Coronary artery (tissue), 2 donors: ENCODE data around the gene MRGPRF.
A peak's percentile ranks its signal among the peaks of the same experiment; 100 is the strongest.
"Not testable (repeated sequence)": the region's sequence is repeated elsewhere in the genome, so short reads cannot be mapped to it uniquely, and the experiment has no call there.

ENCODE experiments used
- DNase-seq: peaks from one replicate; pipeline ENCODE4 v3.0.0-alpha.2; 2017; ENCODE audit warnings: low spot score
- H3K27ac ChIP-seq, 2 donors: fragments of 200-600 bp; sonication (generic); one replicate each; pipeline ENCODE4 v1.5.1; 2016 to 2019
- H3K4me3 ChIP-seq: fragments of 200-600 bp; sonication (generic); 2 replicates; pipeline ENCODE4 v1.5.1; 2016; ENCODE audit warnings: mild to moderate bottlenecking, moderate library complexity
- TF ChIP-seq, protein P1 (sequence below): fragments of 200-600 bp; sonication (generic); IDR thresholded peaks from one replicate; pipeline ENCODE4 v1.5.1; 2019; ENCODE audit warnings: antibody characterized with exemption

Gene MRGPRF

GRCh38 chr11:69001243-69002081, 11.6 kb downstream of the MRGPRF start:
- DNase-seq: no peak
- peak overlapping the region; percentile 87 to 88 for H3K27ac ChIP-seq
- H3K4me3 ChIP-seq: no peak overlapping the region

GRCh38 chr11:69000831-69001242, 12.2 kb downstream of the MRGPRF start:
- peak; percentile 92 for DNase-seq
- no peak overlapping the region for H3K4me3 ChIP-seq
- peak overlapping the region; percentile 87 to 88 for H3K27ac ChIP-seq
- TF ChIP-seq, protein P1, sequence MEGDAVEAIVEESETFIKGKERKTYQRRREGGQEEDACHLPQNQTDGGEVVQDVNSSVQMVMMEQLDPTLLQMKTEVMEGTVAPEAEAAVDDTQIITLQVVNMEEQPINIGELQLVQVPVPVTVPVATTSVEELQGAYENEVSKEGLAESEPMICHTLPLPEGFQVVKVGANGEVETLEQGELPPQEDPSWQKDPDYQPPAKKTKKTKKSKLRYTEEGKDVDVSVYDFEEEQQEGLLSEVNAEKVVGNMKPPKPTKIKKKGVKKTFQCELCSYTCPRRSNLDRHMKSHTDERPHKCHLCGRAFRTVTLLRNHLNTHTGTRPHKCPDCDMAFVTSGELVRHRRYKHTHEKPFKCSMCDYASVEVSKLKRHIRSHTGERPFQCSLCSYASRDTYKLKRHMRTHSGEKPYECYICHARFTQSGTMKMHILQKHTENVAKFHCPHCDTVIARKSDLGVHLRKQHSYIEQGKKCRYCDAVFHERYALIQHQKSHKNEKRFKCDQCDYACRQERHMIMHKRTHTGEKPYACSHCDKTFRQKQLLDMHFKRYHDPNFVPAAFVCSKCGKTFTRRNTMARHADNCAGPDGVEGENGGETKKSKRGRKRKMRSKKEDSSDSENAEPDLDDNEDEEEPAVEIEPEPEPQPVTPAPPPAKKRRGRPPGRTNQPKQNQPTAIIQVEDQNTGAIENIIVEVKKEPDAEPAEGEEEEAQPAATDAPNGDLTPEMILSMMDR: peak; percentile 26

More at GRCh38 chr11:69001243-69002081, 11.6 kb downstream of the MRGPRF start:
- TF ChIP-seq, protein P1: no peak

- Histone ChIP-seq H3K4me3 (no peak overlapping the region), H3K27ac (peak overlapping the region; percentile 87 to 88)
- DNase-seq: no peak
- TF ChIP-seq, protein P1: no peak
Measured at GRCh38 chr11:69000391-69000790, 12.7 kb downstream of the MRGPRF start.

DNA sequence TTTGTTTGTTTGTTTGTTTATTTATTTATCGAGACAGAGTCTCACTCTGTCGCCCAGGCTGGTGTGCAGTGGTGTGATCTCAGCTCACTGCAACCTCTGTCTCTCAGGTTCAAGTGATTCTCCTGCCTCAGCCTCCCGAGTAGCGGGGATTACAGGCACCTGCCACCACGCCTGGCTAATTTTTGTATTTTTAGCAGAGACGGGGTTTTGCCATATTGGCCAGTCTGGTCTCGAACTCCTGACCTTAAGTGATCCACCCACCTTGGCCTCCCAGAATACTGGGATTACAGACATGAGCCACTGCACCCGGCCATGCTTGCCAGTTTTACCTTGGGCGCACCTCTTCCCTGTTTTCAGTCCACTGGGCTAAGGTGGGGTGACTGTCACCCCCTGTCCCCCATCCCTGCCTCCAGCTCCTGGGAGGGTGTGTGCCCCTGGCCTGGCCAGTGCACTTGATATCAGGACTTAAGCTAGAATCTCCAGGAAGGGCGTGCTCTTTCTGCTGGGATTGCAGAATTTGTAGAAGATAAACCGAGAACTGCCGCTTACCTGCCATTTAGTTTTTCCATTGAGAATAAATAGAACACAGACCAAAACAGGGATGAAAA, 13.2 kb downstream of the MRGPRF start:
- not testable (repeated sequence) for H3K4me3 ChIP-seq, DNase-seq
- peak overlapping the region; percentile 87 to 88 for H3K27ac ChIP-seq

- TF ChIP-seq, protein P1: no peak
- peak; percentile 62 for DNase-seq
- no peak overlapping the region for H3K4me3 ChIP-seq
- H3K27ac ChIP-seq: peak overlapping the region; percentile 87 to 88
Measured at GRCh38 chr11:68999093-68999747, 13.8 kb downstream of the MRGPRF start.

DNA sequence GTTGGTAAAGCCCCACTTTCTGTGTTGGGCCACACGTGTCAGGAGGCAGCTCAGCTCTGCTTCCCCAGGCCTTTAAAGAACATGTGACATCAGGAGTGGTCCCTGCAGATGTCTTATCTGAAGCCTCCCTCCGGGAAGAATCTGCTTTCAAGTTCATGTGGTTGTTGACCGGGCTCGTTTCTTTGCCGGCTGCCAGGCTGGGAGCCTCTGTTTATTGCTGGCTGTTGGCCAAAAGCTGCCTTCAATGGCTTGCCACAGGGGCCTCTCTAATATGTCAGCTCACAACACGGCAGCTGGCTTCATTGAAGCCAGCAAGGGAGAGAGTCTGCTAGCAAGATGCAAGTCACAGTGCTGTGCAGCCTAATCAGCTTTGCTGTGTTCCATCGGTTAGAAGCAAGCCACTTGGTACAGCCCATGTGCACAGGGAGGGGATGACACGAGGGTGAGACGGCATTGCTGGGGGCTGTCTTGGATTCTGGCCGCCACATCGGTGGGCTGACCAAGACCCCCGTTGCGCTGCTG, 14.6 kb downstream of the MRGPRF start:
- Histone ChIP-seq H3K4me3 (no peak overlapping the region), H3K27ac (peak overlapping the region; percentile 87 to 88)
- TF ChIP-seq, protein P1: no peak
- peak; percentile 74 for DNase-seq

GRCh38 chr11:68997995-68998348, 15.1 kb downstream of the MRGPRF start:
- TF ChIP-seq, protein P1: no peak
- Histone ChIP-seq H3K4me3 (no peak overlapping the region), H3K27ac (peak overlapping the region in 1 of 2 donors; percentile 88)
- DNase-seq: peak; percentile 50
